ENCODE data around the gene RABGAP1.

The RABGAP1 gene

GRCh38 chr9:123115146-123115913 lies 174.5 kb downstream of the RABGAP1 start:
- no peak for DNase-seq

GRCh38 chr9:123116036-123116435 lies 175.2 kb downstream of the RABGAP1 start:
- no peak for DNase-seq

- no peak for DNase-seq
These were observed 178.7 kb downstream of the RABGAP1 start for GRCh38 chr9:123119566-123119965.

GRCh38 chr9:123120131-123120530 lies 179.3 kb downstream of the RABGAP1 start:
- DNase-seq: no peak

GRCh38 chr9:123120953-123121352 lies 180.1 kb downstream of the RABGAP1 start:
- DNase-seq: no peak

GRCh38 chr9:123121457-123121856 lies 180.6 kb downstream of the RABGAP1 start:
- no peak for DNase-seq

GRCh38 chr9:123127512-123128075 lies 186.8 kb downstream of the RABGAP1 start:
- DNase-seq: no peak

GRCh38 chr9:123128591-123128990 lies 187.8 kb downstream of the RABGAP1 start:
- DNase-seq: no peak

GRCh38 chr9:123129423-123129822 lies 188.6 kb downstream of the RABGAP1 start:
- DNase-seq: no peak

- DNase-seq: no peak
These were observed 190.4 kb downstream of the RABGAP1 start for GRCh38 chr9:123131258-123131657.

GRCh38 chr9:123131993-123132392 lies 191.2 kb downstream of the RABGAP1 start:
- DNase-seq: no peak

GRCh38 chr9:123132696-123133095 lies 191.9 kb downstream of the RABGAP1 start:
- no peak for DNase-seq

GRCh38 chr9:123135430-123135829 lies 194.6 kb downstream of the RABGAP1 start:
- no peak for DNase-seq

GRCh38 chr9:123138163-123138562 lies 197.3 kb downstream of the RABGAP1 start:
- no peak for DNase-seq

GRCh38 chr9:123149067-123149466 lies 208.2 kb downstream of the RABGAP1 start:
- DNase-seq: no peak

- no peak for DNase-seq
These were observed 210.1 kb downstream of the RABGAP1 start for GRCh38 chr9:123150708-123151503.
